HG03039 (cell line): ENCODE measurements around the gene PHLPP2.
A peak's percentile ranks its signal among the peaks of the same experiment; 100 is the strongest.
"Not testable (repeated sequence)": the region's sequence is repeated elsewhere in the genome, so short reads cannot be mapped to it uniquely, and the experiment has no call there.

ENCODE experiments used
- ATAC-seq: cut with Tn5 transposase; IDR thresholded peaks from one replicate; pipeline ENCODE4 v1.9.1; 2021; ENCODE audit warnings: mild to moderate bottlenecking, moderate library complexity; ENCODE audit not compliant: unreplicated experiment

The PHLPP2 gene

DNA sequence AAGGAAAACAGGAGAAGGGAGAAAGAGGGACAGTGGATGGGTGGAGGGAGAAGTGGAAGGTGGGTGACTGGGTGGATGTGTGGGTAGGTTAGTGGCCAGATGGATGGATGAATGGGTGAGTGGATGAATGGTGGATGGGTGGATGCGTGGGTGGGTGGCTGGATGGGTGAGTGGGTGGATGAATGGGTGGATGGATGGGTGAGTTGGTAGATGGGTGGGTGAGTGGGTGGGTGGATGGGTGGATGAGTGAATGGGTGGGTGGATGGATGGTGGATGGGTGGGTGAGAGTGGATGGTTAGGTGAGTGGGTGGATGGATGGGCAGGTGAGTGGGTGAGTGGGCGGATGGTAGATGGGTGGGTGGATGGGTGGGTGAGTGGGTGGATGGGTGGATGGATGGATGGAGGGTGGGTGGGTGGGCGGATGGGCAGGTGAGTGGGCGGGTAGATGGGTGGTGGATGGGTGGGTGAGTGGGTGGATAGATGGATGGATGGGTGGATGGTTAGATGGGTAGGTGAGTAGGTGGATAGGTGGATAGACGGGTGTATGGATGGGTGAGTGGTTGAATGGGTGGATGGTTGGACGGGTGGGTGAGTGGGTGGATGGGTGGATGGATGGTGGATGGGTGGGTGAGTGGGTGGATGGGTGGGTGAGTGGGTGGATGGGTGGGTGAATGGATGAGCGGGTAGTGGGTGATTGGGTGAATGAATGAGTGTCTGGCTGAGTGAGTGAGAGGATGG is 99.2 kb downstream of the PHLPP2 start:
- no peak for ATAC-seq

DNA sequence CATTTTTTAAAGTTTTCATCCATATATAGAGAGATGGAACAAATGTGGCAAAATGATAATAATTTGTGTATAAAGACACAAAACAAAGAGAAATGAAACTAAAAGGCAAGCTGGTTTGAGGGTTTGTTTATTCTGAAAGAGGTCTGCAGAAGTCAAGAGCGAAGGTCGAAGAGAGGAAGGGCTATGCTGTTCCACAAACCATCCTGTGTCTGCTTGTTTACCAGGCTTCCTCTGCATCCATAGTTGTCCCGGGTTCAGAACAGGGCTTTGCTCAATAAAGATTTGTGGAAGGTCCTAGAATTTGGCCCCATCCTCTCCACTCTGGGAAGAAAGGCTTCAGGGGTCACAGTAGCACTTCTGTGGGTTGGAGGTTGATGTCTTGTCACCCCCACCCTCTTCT is 100.9 kb downstream of the PHLPP2 start:
- ATAC-seq, result no peak

DNA sequence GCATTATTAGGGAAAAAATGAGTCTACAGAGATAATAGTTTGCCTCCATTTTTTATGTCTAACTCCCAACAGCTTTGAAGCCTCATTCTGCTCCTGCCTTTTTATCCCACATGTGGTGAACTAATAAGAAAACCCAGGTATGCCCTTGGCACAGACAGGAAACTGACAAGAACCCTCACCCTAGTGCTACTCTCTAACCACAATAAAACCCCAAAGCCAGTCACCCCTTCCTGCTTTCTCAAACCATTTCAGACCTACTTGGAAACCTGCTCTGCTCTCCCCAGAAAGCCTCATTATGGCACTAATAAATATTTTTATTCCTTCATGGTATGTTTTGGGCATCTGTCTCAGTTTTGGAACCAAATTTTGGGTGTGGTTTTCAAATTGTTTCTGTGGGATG is 102.4 kb downstream of the PHLPP2 start:
- ATAC-seq, result no peak

DNA sequence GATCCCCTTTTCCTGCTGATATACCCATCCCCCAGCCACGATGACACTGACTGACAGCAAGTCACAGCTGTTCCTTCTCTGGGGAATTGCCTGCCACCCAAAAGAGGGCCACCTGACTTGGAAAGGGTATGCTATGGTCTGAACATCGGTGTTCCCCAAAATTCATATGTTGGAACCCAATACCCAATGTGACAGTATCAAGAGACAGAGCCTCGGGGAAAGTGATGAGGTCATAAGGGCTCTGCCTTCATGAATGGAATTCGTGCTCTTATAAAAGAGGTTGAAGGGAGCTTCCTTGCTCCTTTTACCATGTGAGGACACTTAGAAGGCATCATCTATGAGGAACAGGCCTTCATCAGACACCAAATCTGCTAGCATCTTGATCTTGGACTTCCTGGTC is 106.1 kb downstream of the PHLPP2 start:
- ATAC-seq, result no peak

DNA sequence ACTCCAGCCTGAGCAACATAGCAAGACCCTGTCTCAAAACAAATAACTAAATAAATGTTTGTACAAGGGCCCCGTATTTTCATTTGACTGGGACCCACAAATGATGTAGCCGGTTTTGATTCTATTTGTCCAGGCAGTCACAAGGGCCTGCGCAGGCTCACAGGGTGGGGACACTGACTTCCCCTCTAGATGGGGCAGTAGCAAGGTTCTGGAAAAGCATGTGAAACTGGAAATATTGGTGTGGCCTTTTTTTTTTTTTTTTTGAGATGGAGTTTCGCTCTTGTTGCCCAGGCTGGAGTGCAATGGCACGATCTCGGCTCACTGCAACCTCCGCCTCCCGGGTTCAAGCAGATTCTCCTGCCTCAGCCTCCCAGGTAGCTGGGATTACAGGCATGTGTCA is 109.5 kb downstream of the PHLPP2 start:
- not testable (repeated sequence) for ATAC-seq

DNA sequence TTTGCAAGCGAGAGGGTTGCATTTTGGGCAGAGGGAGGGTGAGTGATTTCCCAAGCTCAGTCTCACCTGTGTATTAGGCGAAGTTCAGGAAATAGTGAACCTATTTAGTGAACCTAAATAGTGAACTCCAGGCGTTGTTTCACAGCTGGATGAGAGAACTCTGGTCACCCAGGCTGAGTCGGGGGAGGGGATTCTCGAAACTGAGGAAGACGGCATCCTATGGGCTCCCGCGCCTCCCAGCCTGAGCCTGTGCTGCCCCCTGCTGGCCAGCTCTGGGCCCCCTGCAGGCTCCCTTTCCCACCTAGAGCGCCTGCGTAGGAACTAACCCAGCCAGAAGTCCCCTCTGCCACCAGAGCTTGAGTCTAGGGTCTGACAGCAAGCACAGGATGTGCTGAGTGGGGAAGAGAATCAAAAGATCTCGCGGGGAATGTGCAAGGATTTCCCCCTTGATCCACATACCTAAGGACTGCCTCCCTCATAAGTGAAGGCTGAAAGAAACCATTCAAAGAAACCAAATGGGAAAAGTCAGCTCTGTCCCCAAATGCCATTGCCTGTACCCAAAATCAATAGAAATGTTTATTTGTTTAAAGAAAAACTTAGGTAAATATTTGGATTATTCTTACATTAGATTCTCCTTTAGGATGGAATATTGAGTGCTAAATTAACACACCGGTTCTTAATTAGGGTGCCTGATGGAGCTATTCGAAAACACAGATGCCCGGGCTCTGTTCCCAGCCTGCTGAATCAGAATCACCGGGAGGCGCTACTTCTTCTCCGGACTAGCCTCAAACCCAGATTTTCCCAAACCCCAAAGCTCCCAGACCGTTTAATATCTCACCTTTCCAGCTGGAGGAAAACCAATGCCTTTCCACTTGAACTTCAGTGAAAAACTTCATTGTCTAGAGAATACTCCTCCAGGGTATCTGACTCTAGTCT is 113.3 kb downstream of the PHLPP2 start:
- ATAC-seq, result peak; percentile 54

DNA sequence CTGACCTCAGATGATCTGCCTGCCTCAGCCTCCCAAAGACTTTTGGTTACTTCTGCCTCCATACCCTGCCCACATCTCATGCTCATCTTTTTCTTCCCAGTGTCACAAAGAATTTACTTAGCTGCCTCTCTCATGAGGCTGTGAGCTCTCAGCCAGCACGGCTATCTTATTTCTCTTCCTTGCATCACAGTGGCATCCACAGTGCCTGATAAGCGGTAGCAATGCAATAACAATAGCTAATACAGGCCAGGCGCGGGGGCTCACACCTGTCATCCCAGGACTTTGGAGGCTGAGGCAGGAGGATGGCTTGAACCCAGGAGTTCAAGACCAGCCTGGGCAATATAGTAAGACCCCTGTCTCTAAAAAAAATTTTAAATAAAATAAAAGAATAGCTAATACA is 114.1 kb downstream of the PHLPP2 start:
- ATAC-seq, result no peak

DNA sequence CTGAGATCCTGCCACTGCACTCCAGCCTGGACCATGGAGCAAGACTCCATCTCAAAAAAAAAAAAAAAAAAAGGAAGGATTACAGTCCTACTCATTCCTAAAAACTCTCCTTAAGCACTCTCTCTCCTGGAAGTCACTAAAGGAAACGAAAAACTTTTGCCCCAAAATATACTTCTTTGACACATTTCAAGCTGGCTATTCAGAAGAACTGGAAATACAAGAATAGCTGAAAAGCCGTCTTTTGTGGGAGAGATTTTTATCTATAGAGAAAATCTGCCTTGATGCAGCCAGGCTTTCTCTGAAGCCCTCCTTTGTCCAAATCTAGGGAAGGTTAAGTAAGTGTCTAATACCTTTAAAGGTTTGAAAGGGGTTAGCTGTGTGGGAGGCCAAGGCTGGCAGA is 115.4 kb downstream of the PHLPP2 start:
- ATAC-seq, result no peak

DNA sequence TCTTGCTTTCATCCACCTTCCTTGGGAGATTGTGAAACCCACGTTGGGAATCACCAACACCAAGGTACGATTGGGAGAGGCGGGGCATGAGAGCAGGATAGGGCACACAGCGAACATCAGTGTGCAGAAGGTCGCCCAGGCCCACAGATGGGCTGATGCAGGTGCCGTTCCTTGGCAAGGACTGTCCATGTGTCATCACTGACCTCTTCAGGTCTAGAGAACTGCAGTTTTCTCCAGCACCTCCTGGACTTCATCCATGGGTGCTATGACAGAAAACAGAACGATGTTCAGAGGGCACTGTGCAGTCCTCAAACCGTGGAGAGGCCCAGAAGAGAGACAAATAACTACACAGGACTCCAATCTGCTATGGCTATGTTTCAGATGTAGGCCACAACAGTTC is 123.7 kb downstream of the PHLPP2 start:
- no peak for ATAC-seq

DNA sequence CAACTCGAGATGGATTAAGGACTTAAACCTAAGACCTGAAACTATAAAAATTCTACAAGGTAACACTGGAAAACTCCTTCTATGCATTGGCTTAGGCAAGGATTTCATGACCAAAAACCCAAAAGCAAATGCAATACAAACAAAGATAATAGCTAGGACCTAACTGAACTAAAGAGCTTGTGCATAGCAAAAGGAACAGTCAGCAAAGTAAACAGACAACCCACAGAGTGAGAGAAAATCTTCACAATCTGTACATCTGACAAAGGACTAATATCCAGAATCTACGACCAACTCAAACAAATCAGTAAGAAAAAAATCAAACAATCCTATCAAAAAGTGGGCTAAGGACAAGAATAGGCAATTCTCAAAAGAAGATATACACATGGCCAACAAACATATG is 126.1 kb downstream of the PHLPP2 start:
- not testable (repeated sequence) for ATAC-seq

DNA sequence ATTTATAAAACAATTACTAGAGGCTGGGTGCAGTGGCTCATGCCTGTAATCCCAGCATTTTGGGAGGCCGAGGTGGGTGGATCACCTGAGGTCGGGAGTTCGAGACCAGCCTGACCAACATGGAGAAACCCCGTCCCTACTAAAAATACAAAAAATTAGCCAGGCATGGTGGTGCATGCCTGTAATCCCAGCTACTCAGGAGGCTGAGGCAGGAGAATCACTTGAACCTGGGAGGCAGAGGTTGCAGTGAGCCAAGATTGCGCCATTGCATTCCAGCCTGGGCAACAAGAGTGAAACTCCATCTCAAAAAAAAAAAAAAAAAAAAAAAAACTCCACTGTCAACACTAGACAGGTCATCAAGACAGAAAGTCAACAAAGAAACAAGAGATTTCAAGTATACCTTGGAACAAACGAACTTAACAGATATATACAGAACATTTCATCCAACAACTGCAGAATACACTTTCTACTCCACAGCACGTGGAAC is 129.1 kb downstream of the PHLPP2 start:
- not testable (repeated sequence) for ATAC-seq
